Fibroblast of skin of left biceps (primary cell): Measurements from ENCODE around the gene PLK5.
A peak's percentile ranks its signal among the peaks of the same experiment; 100 is the strongest.

Source experiments
- DNase-seq, 2 experiments: peaks; one replicate each; pipeline ENCODE4 v3.0.0-alpha.2; 2013; ENCODE audit warnings: low read depth in 2 of 2

The PLK5 gene

GRCh38 chr19:1555487-1556389, 31.9 kb downstream of the PLK5 start:
- DNase-seq = no peak

GRCh38 chr19:1556390-1557070, 32.7 kb downstream of the PLK5 start:
- DNase-seq = no peak

GRCh38 chr19:1558552-1558951, 34.7 kb downstream of the PLK5 start:
- DNase-seq = no peak

GRCh38 chr19:1560286-1560882, 36.5 kb downstream of the PLK5 start:
- DNase-seq = no peak

- DNase-seq = no peak
Observed at GRCh38 chr19:1561236-1561842, 37.5 kb downstream of the PLK5 start.

- no peak for DNase-seq
Observed at GRCh38 chr19:1563251-1563650, 39.4 kb downstream of the PLK5 start.

- DNase-seq = peak; percentile 53 to 56
Observed at GRCh38 chr19:1566392-1567115, 42.7 kb downstream of the PLK5 start.

GRCh38 chr19:1567116-1567847, 43.4 kb downstream of the PLK5 start:
- DNase-seq = no peak

GRCh38 chr19:1567848-1568227, 44.0 kb downstream of the PLK5 start:
- no peak for DNase-seq

- peak; percentile 42 to 44 for DNase-seq
Observed at GRCh38 chr19:1568320-1569019, 44.6 kb downstream of the PLK5 start, which contains the start of gene MEX3D. Gene MEX3D, minus strand, starts transcription at chr19:1568325. Its CDS starts 267 bp downstream, at chr19:1568058.

- DNase-seq = no peak
Observed at GRCh38 chr19:1569997-1570396, 46.1 kb downstream of the PLK5 start.

GRCh38 chr19:1570836-1571235, 47.0 kb downstream of the PLK5 start:
- no peak for DNase-seq

- DNase-seq = no peak
Observed at GRCh38 chr19:1571358-1571757, 47.5 kb downstream of the PLK5 start.

GRCh38 chr19:1572795-1573194, 48.9 kb downstream of the PLK5 start:
- DNase-seq = no peak

GRCh38 chr19:1574354-1575136, 50.7 kb downstream of the PLK5 start:
- no peak for DNase-seq

- no peak for DNase-seq
Observed at GRCh38 chr19:1575323-1576241, 51.7 kb downstream of the PLK5 start.

- DNase-seq = no peak
Observed at GRCh38 chr19:1576242-1577089, 52.6 kb downstream of the PLK5 start.
